Measurements from ENCODE around the gene MX1.

GRCh38 chr21:41428311-41428710 is 2.3 kb downstream of the MX1 start:
- TF ChIP-seq CTCF (CRISPR knock-in tag; IDR thresholded peaks at IDR 0.05) (no peak), FOXA3 (CRISPR knock-in tag; IDR thresholded peaks at IDR 0.05) (no peak), EP300 (IDR thresholded peaks at IDR 0.05; ENCODE audit: low read depth in 2 of 2, low read length in 2 of 2) (no peak), EP300 (CRISPR knock-in tag; IDR thresholded peaks at IDR 0.05; ENCODE audit: borderline replicate concordance) (no peak)
- TF ChIP-seq, protein P1, sequence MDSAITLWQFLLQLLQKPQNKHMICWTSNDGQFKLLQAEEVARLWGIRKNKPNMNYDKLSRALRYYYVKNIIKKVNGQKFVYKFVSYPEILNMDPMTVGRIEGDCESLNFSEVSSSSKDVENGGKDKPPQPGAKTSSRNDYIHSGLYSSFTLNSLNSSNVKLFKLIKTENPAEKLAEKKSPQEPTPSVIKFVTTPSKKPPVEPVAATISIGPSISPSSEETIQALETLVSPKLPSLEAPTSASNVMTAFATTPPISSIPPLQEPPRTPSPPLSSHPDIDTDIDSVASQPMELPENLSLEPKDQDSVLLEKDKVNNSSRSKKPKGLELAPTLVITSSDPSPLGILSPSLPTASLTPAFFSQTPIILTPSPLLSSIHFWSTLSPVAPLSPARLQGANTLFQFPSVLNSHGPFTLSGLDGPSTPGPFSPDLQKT (CRISPR knock-in tag; IDR thresholded peaks at IDR 0.05; ENCODE audit: borderline replicate concordance): no peak
- TF ChIP-seq, protein P2, sequence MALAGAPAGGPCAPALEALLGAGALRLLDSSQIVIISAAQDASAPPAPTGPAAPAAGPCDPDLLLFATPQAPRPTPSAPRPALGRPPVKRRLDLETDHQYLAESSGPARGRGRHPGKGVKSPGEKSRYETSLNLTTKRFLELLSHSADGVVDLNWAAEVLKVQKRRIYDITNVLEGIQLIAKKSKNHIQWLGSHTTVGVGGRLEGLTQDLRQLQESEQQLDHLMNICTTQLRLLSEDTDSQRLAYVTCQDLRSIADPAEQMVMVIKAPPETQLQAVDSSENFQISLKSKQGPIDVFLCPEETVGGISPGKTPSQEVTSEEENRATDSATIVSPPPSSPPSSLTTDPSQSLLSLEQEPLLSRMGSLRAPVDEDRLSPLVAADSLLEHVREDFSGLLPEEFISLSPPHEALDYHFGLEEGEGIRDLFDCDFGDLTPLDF (CRISPR knock-in tag; IDR thresholded peaks at IDR 0.05): no peak

Data from HepG2 (cell line).